Stimulated activated CD8-positive, alpha-beta memory T cell treated with anti-CD3 and anti-CD28 coated beads, Interleukin-15, amount 100 ng/mL, for 48 hours (primary cell): ENCODE measurements around the gene NDUFS6.
"Not testable (repeated sequence)": the region's sequence is repeated elsewhere in the genome, so short reads cannot be mapped to it uniquely, and the experiment has no call there.

ENCODE experiments used
- DNase-seq, 2 donors: peaks; one replicate each; pipeline ENCODE4 v3.0.0-alpha.2; 2020; ENCODE audit warnings: low read depth in 2 of 2

NDUFS6 gene

GRCh38 chr5:1782385-1783215 lies 18.6 kb upstream of the NDUFS6 start:
- no peak for DNase-seq

GRCh38 chr5:1783216-1783554 lies 18.0 kb upstream of the NDUFS6 start:
- DNase-seq = no peak

GRCh38 chr5:1784197-1785050 lies 16.8 kb upstream of the NDUFS6 start:
- no peak for DNase-seq

GRCh38 chr5:1785062-1785461 lies 16.1 kb upstream of the NDUFS6 start:
- no peak for DNase-seq

GRCh38 chr5:1785984-1786383 lies 15.2 kb upstream of the NDUFS6 start:
- no peak for DNase-seq

- no peak for DNase-seq
These were observed 14.4 kb upstream of the NDUFS6 start for GRCh38 chr5:1786621-1787471.

- no peak for DNase-seq
These were observed 13.6 kb upstream of the NDUFS6 start for GRCh38 chr5:1787472-1788047.

GRCh38 chr5:1788200-1788599 lies 13.0 kb upstream of the NDUFS6 start:
- no peak for DNase-seq

- no peak for DNase-seq
These were observed 12.4 kb upstream of the NDUFS6 start for GRCh38 chr5:1788828-1789227.

- DNase-seq = not testable (repeated sequence)
These were observed 11.8 kb upstream of the NDUFS6 start for GRCh38 chr5:1789438-1789833.

GRCh38 chr5:1789834-1790471 lies 11.3 kb upstream of the NDUFS6 start:
- DNase-seq = no peak

GRCh38 chr5:1791176-1791575 lies 10.0 kb upstream of the NDUFS6 start:
- no peak for DNase-seq

- peak; percentile 73 for DNase-seq
These were observed 8.4 kb upstream of the NDUFS6 start for GRCh38 chr5:1792842-1793266.

GRCh38 chr5:1793301-1793740 lies 7.9 kb upstream of the NDUFS6 start:
- peak; percentile 48 to 59 for DNase-seq

- no peak for DNase-seq
These were observed 7.0 kb upstream of the NDUFS6 start for GRCh38 chr5:1793966-1794900.

GRCh38 chr5:1794901-1795290 lies 6.3 kb upstream of the NDUFS6 start:
- no peak for DNase-seq

GRCh38 chr5:1795506-1795905 lies 5.7 kb upstream of the NDUFS6 start:
- DNase-seq = no peak

GRCh38 chr5:1795931-1796330 lies 5.3 kb upstream of the NDUFS6 start:
- no peak for DNase-seq

- DNase-seq = no peak
These were observed 4.7 kb upstream of the NDUFS6 start for GRCh38 chr5:1796371-1797102.
